ENCODE data around the gene SLC45A1.

Gene SLC45A1

DNA sequence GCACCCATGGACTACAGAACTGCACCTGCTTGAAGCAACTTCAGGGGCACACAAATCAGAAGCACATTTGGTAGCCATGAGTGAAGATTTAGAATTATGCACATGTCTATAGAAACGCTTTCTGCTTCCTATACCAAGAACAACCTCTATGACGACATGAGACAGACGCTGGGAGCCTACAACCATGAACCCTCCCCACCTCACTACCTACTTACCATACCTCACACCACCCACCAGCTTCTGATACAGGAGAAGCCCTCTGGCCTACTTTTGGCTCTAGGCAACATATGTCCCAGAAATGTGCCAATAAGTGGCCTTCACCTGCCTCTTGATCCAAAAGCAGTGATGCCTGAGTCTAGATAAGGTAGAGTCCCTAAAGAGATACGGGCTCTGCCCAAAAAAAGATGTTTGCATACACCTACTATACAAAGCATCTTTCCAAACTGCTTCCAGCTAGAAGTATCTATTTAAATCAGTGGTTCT, 58.5 kb downstream of the SLC45A1 start:
- H3K36me3 ChIP-seq (ENCODE audit: control insufficient read depth in 1 of 2, insufficient read depth in 2 of 2, low read length in 2 of 2), result peaks cover 28 to 29% of the 10 kb centered on the region in 2 experiments

GRCh38 chr1:8377271-8377981, 59.5 kb downstream of the SLC45A1 start:
- Histone ChIP-seq H4K91ac (ENCODE audit: low read depth, low read length) (no peak overlapping the region), H3K79me2 (ENCODE audit: control insufficient read depth, insufficient read depth, low read length, poor library complexity) (peaks cover 6% of the 10 kb centered on the region), H3K23ac (ENCODE audit: low read length) (no peak overlapping the region), H2BK120ac (ENCODE audit: insufficient read depth, low read length, poor library complexity) (no peak overlapping the region), H2BK12ac (ENCODE audit: low read length) (no peak overlapping the region), H3K79me1 (ENCODE audit: low read length) (peaks cover 4% of the 10 kb centered on the region), H2BK5ac (ENCODE audit: low read depth, low read length, poor library complexity) (no peak overlapping the region), H2AFZ (ENCODE audit: insufficient read depth, low read length, poor library complexity) (no peak overlapping the region), H2AK5ac (ENCODE audit: low read length) (no peak overlapping the region), H3K4me3 (ENCODE audit: low read depth, low read length) (no peak overlapping the region), H3K9me3 (ENCODE audit: insufficient read depth, low read depth, low read length) (peaks cover 2% of the 10 kb centered on the region), H3K9ac (ENCODE audit: low read length) (no peak overlapping the region), H3K27me3 (ENCODE audit: insufficient read depth, low read length) (no peaks in the 10 kb centered on the region), H3K4ac (ENCODE audit: low read depth, low read length) (no peak overlapping the region), H3K36me3 (ENCODE audit: control insufficient read depth in 1 of 2, insufficient read depth in 2 of 2, low read length in 2 of 2) (peaks cover 23 to 27% of the 10 kb centered on the region in 2 experiments), H3K4me1 (ENCODE audit: control insufficient read depth in 1 of 2, insufficient read depth in 2 of 2, low read length in 2 of 2) (peaks cover 16 to 35% of the 10 kb centered on the region in 2 experiments), H3K27ac (ENCODE audit: low read depth, low read length) (no peak overlapping the region), H4K8ac (ENCODE audit: low read depth, low read length) (no peak overlapping the region), H3K4me2 (ENCODE audit: low read length) (no peak overlapping the region), H3K18ac (ENCODE audit: low read length) (no peak overlapping the region), H3K14ac (ENCODE audit: low read length) (no peak overlapping the region), H4K12ac (ENCODE audit: low read depth, low read length) (no peak overlapping the region)
- DNase-seq, result no peak
- no CpG with 5 or more reads among the region's 17 CpGs for WGBS (ENCODE audit: extremely low coverage, insufficient coverage, insufficient read length)

More for the DNA sequence above, 58.5 kb downstream of the SLC45A1 start:
- H3K79me1 ChIP-seq (ENCODE audit: low read length), result peaks cover 4% of the 10 kb centered on the region
- no peak overlapping the region for H3K4ac ChIP-seq (ENCODE audit: low read depth, low read length)
- no peak overlapping the region for H2BK5ac ChIP-seq (ENCODE audit: low read depth, low read length, poor library complexity)
- no peak overlapping the region for H3K4me2 ChIP-seq (ENCODE audit: low read length)
- H3K27me3 ChIP-seq (ENCODE audit: insufficient read depth, low read length), result no peaks in the 10 kb centered on the region
- peaks cover 6% of the 10 kb centered on the region for H3K79me2 ChIP-seq (ENCODE audit: control insufficient read depth, insufficient read depth, low read length, poor library complexity)
- H3K4me3 ChIP-seq (ENCODE audit: low read depth, low read length), result no peak overlapping the region
- peaks cover 16 to 33% of the 10 kb centered on the region in 2 experiments for H3K4me1 ChIP-seq (ENCODE audit: control insufficient read depth in 1 of 2, insufficient read depth in 2 of 2, low read length in 2 of 2)
- no peak overlapping the region for H2AFZ ChIP-seq (ENCODE audit: insufficient read depth, low read length, poor library complexity)
- H3K9me3 ChIP-seq (ENCODE audit: insufficient read depth, low read depth, low read length), result no peaks in the 10 kb centered on the region
- no peak overlapping the region for H3K23ac ChIP-seq (ENCODE audit: low read length)
- no peak overlapping the region for H3K27ac ChIP-seq (ENCODE audit: low read depth, low read length)
- no peak overlapping the region for H3K18ac ChIP-seq (ENCODE audit: low read length)
- no peak overlapping the region for H3K9ac ChIP-seq (ENCODE audit: low read length)
- no peak overlapping the region for H4K12ac ChIP-seq (ENCODE audit: low read depth, low read length)
- H2AK5ac ChIP-seq (ENCODE audit: low read length), result no peak overlapping the region
- DNase-seq, result no peak
- no peak overlapping the region for H3K14ac ChIP-seq (ENCODE audit: low read length)
- no peak overlapping the region for H4K91ac ChIP-seq (ENCODE audit: low read depth, low read length)
- WGBS (ENCODE audit: extremely low coverage, insufficient coverage, insufficient read length), result no CpG with 5 or more reads among the region's 4 CpGs
- H2BK12ac ChIP-seq (ENCODE audit: low read length), result no peak overlapping the region
- H4K8ac ChIP-seq (ENCODE audit: low read depth, low read length), result no peak overlapping the region
- no peak overlapping the region for H2BK120ac ChIP-seq (ENCODE audit: insufficient read depth, low read length, poor library complexity)

DNA sequence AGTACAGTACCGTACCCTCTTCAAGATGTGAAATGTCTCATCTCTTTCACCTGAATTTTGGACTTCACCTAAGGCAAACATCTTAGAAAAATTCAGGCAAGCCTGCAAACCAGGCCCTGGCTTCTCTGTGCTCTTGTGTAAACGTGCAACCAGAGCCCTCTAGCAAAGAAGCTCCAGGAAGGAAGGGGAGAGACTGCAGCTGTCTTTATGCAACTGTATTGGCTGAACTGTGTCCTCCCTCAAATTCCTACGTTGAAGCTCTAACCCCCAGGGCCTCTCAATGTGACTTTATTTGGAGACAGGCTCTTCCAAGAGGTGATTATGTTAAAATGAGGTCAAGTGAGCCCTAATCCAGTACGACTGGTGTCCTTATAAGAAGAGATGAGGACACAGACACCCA, 60.3 kb downstream of the SLC45A1 start:
- Histone ChIP-seq H3K4ac (ENCODE audit: low read depth, low read length) (no peak overlapping the region), H4K91ac (ENCODE audit: low read depth, low read length) (no peak overlapping the region), H3K14ac (ENCODE audit: low read length) (no peak overlapping the region), H3K4me3 (ENCODE audit: low read depth, low read length) (no peak overlapping the region), H3K23ac (ENCODE audit: low read length) (no peak overlapping the region), H3K4me1 (ENCODE audit: control insufficient read depth in 1 of 2, insufficient read depth in 2 of 2, low read length in 2 of 2) (peaks cover 16 to 32% of the 10 kb centered on the region in 2 experiments), H4K12ac (ENCODE audit: low read depth, low read length) (no peak overlapping the region), H3K18ac (ENCODE audit: low read length) (no peak overlapping the region), H2BK120ac (ENCODE audit: insufficient read depth, low read length, poor library complexity) (no peak overlapping the region), H2AK5ac (ENCODE audit: low read length) (no peak overlapping the region), H3K4me2 (ENCODE audit: low read length) (no peak overlapping the region), H4K8ac (ENCODE audit: low read depth, low read length) (no peak overlapping the region), H3K79me1 (ENCODE audit: low read length) (peaks cover 4% of the 10 kb centered on the region), H3K9me3 (ENCODE audit: insufficient read depth, low read depth, low read length) (peaks cover 2% of the 10 kb centered on the region), H2AFZ (ENCODE audit: insufficient read depth, low read length, poor library complexity) (no peak overlapping the region), H2BK12ac (ENCODE audit: low read length) (no peak overlapping the region), H3K9ac (ENCODE audit: low read length) (no peak overlapping the region), H3K36me3 (ENCODE audit: control insufficient read depth in 1 of 2, insufficient read depth in 2 of 2, low read length in 2 of 2) (peaks cover 18 to 26% of the 10 kb centered on the region in 2 experiments), H3K27me3 (ENCODE audit: insufficient read depth, low read length) (no peaks in the 10 kb centered on the region), H3K79me2 (ENCODE audit: control insufficient read depth, insufficient read depth, low read length, poor library complexity) (peaks cover 6% of the 10 kb centered on the region), H3K27ac (ENCODE audit: low read depth, low read length) (no peak overlapping the region), H2BK5ac (ENCODE audit: low read depth, low read length, poor library complexity) (no peak overlapping the region)
- no CpG with 5 or more reads among the region's 4 CpGs for WGBS (ENCODE audit: extremely low coverage, insufficient coverage, insufficient read length)
- no peak for DNase-seq

- Histone ChIP-seq H3K4me2 (ENCODE audit: low read length) (no peak overlapping the region), H2AFZ (ENCODE audit: insufficient read depth, low read length, poor library complexity) (no peak overlapping the region), H4K12ac (ENCODE audit: low read depth, low read length) (no peak overlapping the region), H3K27ac (ENCODE audit: low read depth, low read length) (no peak overlapping the region), H4K91ac (ENCODE audit: low read depth, low read length) (no peak overlapping the region), H3K18ac (ENCODE audit: low read length) (peak overlapping the region; percentile 38), H2BK120ac (ENCODE audit: insufficient read depth, low read length, poor library complexity) (no peak overlapping the region), H3K23ac (ENCODE audit: low read length) (no peak overlapping the region), H3K4me3 (ENCODE audit: low read depth, low read length) (no peak overlapping the region), H2AK5ac (ENCODE audit: low read length) (no peak overlapping the region), H3K79me1 (ENCODE audit: low read length) (peaks cover 2% of the 10 kb centered on the region), H2BK5ac (ENCODE audit: low read depth, low read length, poor library complexity) (no peak overlapping the region), H3K14ac (ENCODE audit: low read length) (no peak overlapping the region), H3K79me2 (ENCODE audit: control insufficient read depth, insufficient read depth, low read length, poor library complexity) (peaks cover 6% of the 10 kb centered on the region), H2BK12ac (ENCODE audit: low read length) (no peak overlapping the region), H3K4me1 (ENCODE audit: control insufficient read depth in 1 of 2, insufficient read depth in 2 of 2, low read length in 2 of 2) (peaks cover 10 to 25% of the 10 kb centered on the region in 2 experiments), H3K27me3 (ENCODE audit: insufficient read depth, low read length) (no peaks in the 10 kb centered on the region), H4K8ac (ENCODE audit: low read depth, low read length) (no peak overlapping the region), H3K4ac (ENCODE audit: low read depth, low read length) (peak overlapping the region; percentile 27), H3K9me3 (ENCODE audit: insufficient read depth, low read depth, low read length) (peaks cover 2% of the 10 kb centered on the region), H3K36me3 (ENCODE audit: control insufficient read depth in 1 of 2, insufficient read depth in 2 of 2, low read length in 2 of 2) (peaks cover 19 to 28% of the 10 kb centered on the region in 2 experiments), H3K9ac (ENCODE audit: low read length) (no peak overlapping the region)
- DNase-seq, result no peak
- no CpG with 5 or more reads among the region's 10 CpGs for WGBS (ENCODE audit: extremely low coverage, insufficient coverage, insufficient read length)
Measured at GRCh38 chr1:8378981-8379470, 61.1 kb downstream of the SLC45A1 start.

Measured in trophoblast cell (in vitro differentiated cells and primary cell).